Hematopoietic multipotent progenitor cell treated with erythropoietin and hydrocortisone succinate and interleukin-3 and kit ligand, for 6 days (in vitro differentiated cells): Measurements from ENCODE around the gene GPR157.
A peak's percentile ranks its signal among the peaks of the same experiment; 100 is the strongest.
"Not testable (repeated sequence)": the region's sequence is repeated elsewhere in the genome, so short reads cannot be mapped to it uniquely, and the experiment has no call there.

Experiments used
- DNase-seq: peaks from one replicate; pipeline ENCODE4 v3.0.0-alpha.2; 2015

GPR157 gene

GRCh38 chr1:9128520-9129265 lies at the start of gene GPR157:
Gene GPR157 (minus strand): TSS chr1:9129102. CDS start chr1:9129027, 75 bp downstream.
- DNase-seq = peak; percentile 91

GRCh38 chr1:9174762-9175161 lies 45.9 kb upstream of the GPR157 start:
- DNase-seq = no peak

- no peak for DNase-seq
Observed at GRCh38 chr1:9174243-9174642, 45.3 kb upstream of the GPR157 start.

- no peak for DNase-seq
Observed at GRCh38 chr1:9169601-9170137, 40.8 kb upstream of the GPR157 start.

GRCh38 chr1:9167638-9168037 lies 38.7 kb upstream of the GPR157 start:
- no peak for DNase-seq

- no peak for DNase-seq
Observed at GRCh38 chr1:9166289-9167235, 37.7 kb upstream of the GPR157 start.

GRCh38 chr1:9165396-9165795 lies 36.5 kb upstream of the GPR157 start:
- DNase-seq = no peak

- DNase-seq = no peak
Observed at GRCh38 chr1:9164919-9165318, 36.0 kb upstream of the GPR157 start.

- no peak for DNase-seq
Observed at GRCh38 chr1:9164532-9164900, 35.6 kb upstream of the GPR157 start.

- DNase-seq = no peak
Observed at GRCh38 chr1:9161963-9162362, 33.1 kb upstream of the GPR157 start.

- no peak for DNase-seq
Observed at GRCh38 chr1:9161342-9161741, 32.4 kb upstream of the GPR157 start.

GRCh38 chr1:9160079-9160717 lies 31.3 kb upstream of the GPR157 start:
- no peak for DNase-seq

GRCh38 chr1:9155879-9156278 lies 27.0 kb upstream of the GPR157 start:
- no peak for DNase-seq

- DNase-seq = not testable (repeated sequence)
Observed at GRCh38 chr1:9155405-9155804, 26.5 kb upstream of the GPR157 start.

GRCh38 chr1:9153152-9153551 lies 24.2 kb upstream of the GPR157 start:
- no peak for DNase-seq

- DNase-seq = no peak
Observed at GRCh38 chr1:9152535-9152934, 23.6 kb upstream of the GPR157 start.

GRCh38 chr1:9151328-9151860 lies 22.5 kb upstream of the GPR157 start:
- DNase-seq = no peak

- no peak for DNase-seq
Observed at GRCh38 chr1:9150582-9151327, 21.9 kb upstream of the GPR157 start.

- no peak for DNase-seq
Observed at GRCh38 chr1:9149837-9150581, 21.1 kb upstream of the GPR157 start.

- DNase-seq = no peak
Observed at GRCh38 chr1:9149151-9149550, 20.2 kb upstream of the GPR157 start.

GRCh38 chr1:9146156-9146555 lies 17.3 kb upstream of the GPR157 start:
- DNase-seq = no peak
